Glomerular visceral epithelial cell (primary cell): Measurements from ENCODE around the gene FIS1.
"Not testable (repeated sequence)": the region's sequence is repeated elsewhere in the genome, so short reads cannot be mapped to it uniquely, and the experiment has no call there.

Experiments
- DNase-seq: peaks from one replicate; pipeline ENCODE4 v3.0.0-alpha.2; 2016; ENCODE audit errors: extremely low spot score

The FIS1 gene

GRCh38 chr7:101258243-101258731 lies 13.4 kb upstream of the FIS1 start:
- DNase-seq, result no peak

DNA sequence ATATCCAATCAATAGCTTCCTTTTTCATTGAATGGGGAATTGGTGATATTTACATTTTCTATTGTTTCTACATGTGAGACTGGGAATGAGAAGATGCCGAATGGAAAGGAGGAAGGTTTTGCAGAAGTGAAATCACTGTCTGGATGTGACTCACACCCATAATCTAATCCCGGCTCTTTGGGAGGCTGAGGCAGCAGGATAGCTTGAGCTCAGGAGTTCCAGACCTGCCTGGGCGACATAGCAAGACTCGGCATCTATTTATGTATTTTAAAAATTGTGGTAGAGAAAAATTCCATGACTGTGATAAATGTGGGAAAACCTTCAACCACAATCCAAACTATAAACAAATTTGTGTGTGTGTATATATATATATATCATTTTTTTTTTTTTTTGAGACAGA lies 10.9 kb upstream of the FIS1 start:
- no peak for DNase-seq

DNA sequence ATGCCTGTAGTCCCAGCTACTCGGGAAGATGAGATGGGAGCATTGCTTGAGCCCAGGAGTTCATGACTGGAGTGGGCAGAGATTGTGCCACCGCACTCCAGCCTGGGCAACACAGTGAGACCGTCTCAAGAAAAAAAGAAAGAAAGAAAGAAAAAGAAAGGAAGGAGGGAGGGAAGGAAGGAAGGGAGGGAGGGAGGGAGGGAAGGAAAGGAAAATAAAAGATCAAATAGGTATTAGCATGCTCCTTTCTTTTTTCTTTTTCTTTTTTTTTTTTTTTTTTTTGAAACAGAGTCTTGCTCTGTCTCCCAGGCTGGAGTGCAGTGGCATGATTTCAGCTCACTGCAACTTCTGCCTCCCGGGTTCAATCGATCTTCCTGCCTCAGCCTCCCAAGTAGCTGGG lies 8.3 kb upstream of the FIS1 start:
- DNase-seq, result not testable (repeated sequence)

- DNase-seq, result peak; percentile 98
Measured at GRCh38 chr7:101251871-101252659, 7.2 kb upstream of the FIS1 start.

DNA sequence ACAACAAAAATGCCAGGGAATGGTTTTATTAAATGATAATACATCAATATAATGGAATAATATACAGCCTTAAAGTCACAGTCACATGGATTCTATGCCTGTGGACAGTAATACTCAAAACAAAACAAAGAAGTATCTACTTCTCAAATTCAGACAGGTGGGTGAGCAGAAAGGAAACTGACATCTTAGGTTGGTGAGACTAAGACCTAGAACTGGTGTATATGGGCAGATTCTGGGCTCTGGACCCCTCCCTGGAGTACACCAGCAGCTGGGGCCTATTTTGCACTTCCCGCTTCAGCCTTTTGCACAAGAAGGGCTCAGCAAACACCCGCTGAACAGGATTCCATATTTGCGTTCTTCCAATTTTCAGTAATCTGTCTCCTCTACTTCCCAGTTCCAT lies 5.4 kb upstream of the FIS1 start:
- DNase-seq, result no peak

- DNase-seq, result no peak
Measured at GRCh38 chr7:101248276-101248675, 3.4 kb upstream of the FIS1 start.

DNA sequence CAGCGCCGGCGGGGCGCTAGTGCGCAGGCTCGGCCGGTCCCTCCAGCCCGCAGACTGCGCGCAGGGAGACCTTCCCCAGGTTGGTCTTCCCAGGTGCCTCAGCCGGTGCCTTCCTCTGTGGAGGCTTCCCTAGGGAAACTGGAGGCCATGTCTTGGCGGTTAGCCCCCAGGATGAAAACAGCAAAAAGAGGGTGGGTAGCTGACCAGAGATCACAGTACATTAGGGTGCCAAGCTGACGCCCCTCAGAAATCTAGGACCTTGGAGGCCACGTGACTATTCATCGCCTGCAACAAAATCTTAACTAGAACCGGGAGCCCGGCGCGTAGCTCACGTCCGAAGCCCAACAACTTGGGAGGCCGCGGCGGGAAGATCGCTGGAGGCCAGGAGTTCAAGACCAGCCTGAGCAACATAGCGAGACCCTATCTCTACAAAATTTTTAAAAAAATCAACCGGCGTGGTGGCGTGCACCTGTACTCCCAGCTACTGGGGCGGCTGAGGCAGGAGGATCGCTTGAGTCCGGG lies 327 bp upstream of the FIS1 start:
- no peak for DNase-seq

- peak; percentile 15 for DNase-seq
Measured at GRCh38 chr7:101243646-101244374, 1.1 kb downstream of the FIS1 start.

DNA sequence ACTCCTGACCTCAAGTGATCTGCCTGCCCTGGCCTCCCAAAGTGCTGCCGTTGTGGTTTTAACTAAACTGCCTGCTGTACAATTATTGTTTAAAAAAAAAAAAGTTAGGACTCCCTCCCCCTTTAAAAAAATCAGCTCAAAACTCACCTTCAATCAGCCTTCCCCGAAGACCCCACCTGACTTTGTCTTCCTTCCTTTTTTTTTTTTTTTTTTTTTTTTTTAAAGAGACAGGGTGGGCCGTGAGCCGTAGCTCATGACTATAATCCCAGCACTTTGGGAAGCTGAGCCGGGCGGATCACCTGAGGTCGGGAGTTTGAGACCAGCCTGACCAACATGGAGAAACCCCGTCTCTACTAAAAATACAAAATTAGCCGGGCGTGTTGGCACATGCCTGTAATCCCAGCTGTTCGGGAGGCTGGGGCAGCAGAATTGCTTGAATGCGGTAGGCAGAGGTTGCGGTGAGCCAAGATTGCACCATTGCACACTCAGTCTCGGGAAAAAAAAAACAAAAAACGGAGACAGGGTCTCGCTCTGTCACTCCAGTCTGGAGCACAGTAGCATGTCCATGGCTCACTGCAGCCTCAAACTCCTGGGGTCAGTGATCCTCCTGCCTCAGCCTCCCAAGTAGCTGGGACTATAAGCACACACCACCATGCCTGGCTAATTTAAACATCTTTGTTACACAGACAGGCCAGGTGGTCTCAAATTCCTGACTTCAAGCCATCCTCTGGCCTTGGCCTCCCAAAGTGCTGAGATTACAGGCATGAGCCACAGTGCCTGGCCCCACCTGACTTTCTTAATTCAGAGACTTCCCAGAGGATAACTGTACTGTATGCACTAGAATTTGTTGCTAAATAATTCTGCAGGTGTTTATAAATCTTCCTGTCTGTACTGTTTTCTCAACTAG lies 3.2 kb downstream of the FIS1 start:
- no peak for DNase-seq

DNA sequence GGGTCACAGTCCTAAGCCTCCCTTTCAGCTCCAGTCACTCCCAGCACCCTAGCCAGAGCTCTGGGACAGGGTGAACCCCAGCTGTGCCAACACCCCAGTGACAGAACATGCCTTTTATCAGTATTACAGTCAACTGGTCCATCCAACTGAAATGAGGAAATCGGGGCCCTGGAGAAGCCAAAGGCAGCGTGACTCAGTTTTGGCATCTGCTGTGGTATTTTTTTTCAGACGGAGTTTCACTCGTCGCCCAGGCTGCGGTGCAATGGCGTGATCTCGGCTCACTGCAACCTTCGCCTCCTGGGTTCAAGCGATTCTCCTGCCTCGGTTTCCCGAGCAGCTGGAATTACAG lies 3.9 kb downstream of the FIS1 start:
- no peak for DNase-seq

DNA sequence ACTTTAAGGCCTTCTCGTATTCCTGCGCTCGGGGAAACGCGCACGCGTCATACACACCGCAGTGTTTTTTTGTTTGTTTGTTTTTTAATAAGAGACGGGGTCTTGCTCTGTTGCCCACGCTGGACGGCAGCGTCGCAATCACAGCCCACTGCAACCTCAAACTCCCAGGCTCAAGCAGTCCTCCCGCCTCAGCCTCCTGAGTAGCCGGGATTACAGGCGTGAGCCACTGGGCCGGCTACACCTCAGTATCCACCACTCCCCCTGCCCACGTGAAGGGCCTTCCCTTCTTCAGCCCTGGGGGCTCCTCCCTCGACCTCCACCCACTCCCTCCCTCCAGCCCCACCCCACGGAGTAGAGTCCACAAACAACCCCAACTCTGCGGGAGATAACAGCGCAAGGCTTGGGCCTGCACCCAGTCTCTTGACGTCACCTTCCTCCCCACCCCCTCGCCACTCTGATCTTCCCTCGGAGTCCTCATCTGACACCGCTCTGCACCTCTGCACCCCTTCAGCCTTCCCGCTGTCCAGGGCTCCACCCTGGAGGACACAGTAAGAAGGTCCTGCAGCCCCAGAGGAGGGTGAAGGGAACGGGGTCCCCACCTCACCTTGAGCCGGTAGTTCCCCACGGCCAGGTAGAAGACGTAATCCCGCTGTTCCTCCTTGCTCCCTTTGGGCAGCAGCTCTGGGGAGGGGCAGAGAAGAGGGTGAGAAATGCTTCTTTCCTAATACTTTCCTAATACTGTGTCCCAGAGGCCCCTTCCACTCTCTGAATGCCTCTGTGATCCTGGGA lies 4.5 kb downstream of the FIS1 start:
- no peak for DNase-seq

GRCh38 chr7:101239951-101240220 lies 5.0 kb downstream of the FIS1 start:
- no peak for DNase-seq

GRCh38 chr7:101239191-101239950 lies 5.5 kb downstream of the FIS1 start:
- DNase-seq, result no peak

DNA sequence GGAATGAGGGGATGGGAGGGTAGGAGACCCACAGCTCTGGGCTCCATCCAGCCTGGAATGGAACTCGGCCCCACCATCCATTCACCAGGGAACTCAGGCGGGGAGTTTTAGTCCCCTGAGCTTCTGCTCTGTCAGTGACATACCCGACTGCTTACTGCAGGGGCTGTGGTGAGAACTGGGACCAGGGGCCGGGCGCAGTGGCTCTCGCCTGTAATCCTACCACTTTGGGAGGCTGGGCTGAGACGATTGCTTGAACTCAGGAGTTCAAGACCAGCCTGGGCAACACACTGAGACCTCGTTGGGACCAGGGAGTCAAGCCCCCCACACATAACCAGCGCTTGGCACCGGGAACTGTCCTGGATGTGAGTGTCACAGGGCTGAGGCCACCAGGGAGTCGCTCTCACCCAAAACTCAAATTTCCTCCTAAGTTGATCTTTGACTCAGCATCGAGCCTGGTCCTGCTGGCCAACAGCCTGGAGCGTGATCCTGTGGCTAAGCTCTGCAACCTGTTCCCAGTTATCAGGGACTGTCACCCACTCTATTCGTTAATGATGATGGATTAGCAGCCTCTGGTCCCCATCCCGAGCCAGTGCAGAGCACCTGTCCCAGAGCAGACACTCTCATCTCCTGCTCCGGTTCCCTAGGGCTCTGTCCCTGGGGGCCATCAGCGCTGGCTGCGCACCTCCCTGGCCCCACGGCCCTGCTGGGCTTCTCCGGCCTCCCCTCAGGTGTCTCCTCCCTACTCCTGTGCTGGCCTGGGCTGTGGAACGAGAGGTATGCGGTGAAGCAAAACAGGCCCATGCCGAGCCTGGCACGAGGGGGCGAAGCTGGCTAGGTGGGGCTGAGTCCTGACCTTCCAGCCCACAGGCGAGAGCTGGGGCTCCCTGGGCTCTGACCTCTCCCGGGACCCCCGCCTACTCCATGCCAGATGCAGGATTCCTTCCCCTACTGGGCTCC lies 6.4 kb downstream of the FIS1 start:
- no peak for DNase-seq

GRCh38 chr7:101237206-101238067 lies 7.4 kb downstream of the FIS1 start, which contains the start of gene CLDN15:
CLDN15 (minus strand) TSS chr7:101237802; CDS start chr7:101237581, 221 bp downstream.
- DNase-seq, result no peak

- no peak for DNase-seq
Measured at GRCh38 chr7:101236292-101236835, 8.5 kb downstream of the FIS1 start.

GRCh38 chr7:101235522-101235921 lies 9.4 kb downstream of the FIS1 start:
- no peak for DNase-seq

DNA sequence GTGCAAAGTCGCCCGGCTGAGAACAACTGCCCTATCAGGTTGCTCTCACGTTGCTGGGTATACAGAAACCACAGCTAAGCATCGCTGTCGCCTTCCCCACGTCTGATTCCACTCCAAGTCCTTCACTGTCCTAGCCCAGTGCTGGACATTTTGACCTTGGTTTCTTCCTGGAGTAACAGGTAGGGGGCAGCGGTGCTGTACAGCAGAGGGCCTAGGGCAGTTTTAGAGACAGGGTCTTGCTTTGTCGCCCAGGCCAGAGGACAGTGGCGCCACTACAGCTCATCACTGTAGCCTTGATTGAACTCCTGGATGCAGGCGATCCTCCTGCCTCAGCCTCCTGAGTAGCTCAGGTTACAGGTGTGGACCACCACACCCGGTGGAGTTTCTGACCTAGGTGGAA lies 9.8 kb downstream of the FIS1 start:
- no peak for DNase-seq
